HG02870 (cell line): ENCODE data around the gene SLC52A1.
A peak's percentile ranks its signal among the peaks of the same experiment; 100 is the strongest.
"Not testable (repeated sequence)": the region's sequence is repeated elsewhere in the genome, so short reads cannot be mapped to it uniquely, and the experiment has no call there.

Source experiments
- ATAC-seq: cut with Tn5 transposase; IDR thresholded peaks from one replicate; pipeline ENCODE4 v1.9.1; 2021; ENCODE audit warnings: mild to moderate bottlenecking, moderate library complexity; ENCODE audit not compliant: unreplicated experiment

The SLC52A1 gene

GRCh38 chr17:5031365-5032082 is 3.7 kb downstream of the SLC52A1 start:
- no peak for ATAC-seq

DNA sequence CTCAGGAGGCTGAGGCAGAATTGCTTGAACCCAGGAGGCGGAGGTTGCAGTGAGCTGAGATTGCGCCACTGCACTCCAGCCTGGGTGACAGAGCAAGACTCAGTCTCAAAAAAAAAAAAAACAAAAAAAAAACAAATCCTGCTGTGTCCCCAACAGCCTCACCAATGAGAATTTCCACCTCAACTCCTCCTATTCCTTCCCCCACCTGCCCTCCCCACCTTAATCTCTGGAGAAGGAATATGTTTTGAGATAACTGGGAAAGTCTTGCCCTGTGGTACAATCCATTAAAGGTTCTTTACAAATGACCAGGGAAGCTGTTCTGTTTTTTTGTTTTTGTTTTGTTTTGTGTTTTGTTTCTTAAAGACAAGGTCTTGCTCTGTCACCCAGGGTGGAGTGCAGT is 5.1 kb downstream of the SLC52A1 start:
- not testable (repeated sequence) for ATAC-seq

DNA sequence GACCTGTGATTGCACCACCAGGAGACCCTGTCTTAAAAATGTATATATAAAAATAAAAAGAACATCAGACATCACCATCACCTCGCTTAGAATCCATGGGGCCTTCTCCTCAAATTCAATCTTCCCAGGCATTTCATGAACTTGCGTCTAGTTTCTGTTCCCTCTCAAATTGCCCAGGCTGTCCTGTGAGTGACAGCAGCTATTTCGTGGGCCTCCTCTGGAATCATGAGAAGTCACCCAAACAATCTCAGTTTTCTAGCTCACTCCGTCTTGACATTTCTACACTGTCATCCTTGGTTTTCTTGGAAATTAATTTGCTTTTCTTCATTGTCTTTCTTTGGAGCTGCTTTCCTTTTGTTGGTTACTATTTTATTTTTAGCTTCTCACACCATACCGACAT is 7.3 kb downstream of the SLC52A1 start:
- no peak for ATAC-seq

DNA sequence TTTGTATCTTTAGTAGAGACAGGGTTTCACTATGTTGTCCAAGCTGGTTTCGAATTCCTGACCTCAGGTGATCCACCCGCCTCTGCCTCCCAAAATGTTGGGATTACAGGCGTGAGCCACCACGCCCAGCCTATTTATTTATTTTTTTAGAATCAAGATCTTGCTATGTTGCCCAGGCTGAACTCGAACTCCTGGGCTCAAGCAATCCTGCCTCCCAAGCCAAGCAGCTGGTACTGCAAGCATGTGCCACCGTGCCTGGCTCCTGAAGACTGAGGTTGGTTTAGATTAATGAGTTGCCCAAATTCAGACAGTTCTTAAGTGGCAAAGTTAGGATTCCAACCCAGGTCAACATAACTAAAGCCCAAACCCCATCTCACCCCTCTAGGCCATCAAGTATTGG is 7.9 kb downstream of the SLC52A1 start:
- no peak for ATAC-seq

- ATAC-seq = no peak
Observed at GRCh38 chr17:5024604-5025003, 10.6 kb downstream of the SLC52A1 start.

DNA sequence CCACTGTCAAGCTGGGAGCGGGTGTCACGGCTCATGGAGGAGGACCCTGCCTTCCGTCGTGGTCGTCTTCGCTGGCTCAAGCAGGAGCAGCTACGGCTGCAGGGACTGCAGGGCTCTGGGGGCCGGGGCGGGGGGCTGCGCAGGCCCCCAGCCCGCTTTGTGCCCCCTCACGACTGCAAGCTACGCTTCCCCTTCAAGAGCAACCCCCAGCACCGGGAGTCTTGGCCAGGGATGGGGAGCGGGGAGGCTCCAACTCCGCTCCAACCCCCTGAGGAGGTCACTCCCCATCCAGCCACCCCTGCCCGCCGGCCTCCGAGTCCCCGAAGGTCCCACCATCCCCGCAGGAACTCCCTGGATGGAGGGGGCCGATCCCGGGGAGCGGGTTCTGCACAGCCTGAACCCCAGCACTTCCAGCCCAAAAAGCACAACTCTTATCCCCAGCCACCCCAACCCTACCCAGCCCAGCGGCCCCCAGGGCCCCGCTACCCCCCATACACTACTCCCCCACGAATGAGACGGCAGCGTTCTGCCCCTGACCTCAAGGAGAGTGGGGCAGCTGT is 11.6 kb downstream of the SLC52A1 start:
- ATAC-seq = no peak

- ATAC-seq = no peak
Observed at GRCh38 chr17:5022171-5022711, 13.0 kb downstream of the SLC52A1 start.

DNA sequence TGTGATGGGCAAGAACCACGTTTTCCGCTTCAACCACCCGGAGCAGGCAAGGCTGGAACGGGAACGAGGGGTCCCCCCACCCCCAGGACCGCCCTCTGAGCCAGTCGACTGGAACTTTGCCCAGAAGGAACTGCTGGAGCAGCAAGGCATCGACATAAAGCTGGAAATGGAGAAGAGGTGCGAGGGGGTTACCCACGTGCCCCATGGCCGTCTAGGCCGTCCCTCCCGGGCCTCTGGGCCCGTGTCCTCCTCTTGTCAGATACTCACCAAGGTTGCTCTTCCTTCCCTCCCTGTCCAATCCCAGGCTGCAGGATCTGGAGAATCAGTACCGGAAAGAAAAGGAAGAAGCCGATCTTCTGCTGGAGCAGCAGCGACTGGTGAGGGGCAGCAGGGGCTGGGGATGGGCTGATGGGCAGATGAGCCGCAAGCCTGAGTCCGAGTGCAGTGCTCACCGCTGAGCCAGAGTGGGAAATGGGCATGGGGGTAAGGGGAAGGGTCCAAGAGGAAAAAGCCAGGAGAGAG is 14.7 kb downstream of the SLC52A1 start:
- no peak for ATAC-seq

DNA sequence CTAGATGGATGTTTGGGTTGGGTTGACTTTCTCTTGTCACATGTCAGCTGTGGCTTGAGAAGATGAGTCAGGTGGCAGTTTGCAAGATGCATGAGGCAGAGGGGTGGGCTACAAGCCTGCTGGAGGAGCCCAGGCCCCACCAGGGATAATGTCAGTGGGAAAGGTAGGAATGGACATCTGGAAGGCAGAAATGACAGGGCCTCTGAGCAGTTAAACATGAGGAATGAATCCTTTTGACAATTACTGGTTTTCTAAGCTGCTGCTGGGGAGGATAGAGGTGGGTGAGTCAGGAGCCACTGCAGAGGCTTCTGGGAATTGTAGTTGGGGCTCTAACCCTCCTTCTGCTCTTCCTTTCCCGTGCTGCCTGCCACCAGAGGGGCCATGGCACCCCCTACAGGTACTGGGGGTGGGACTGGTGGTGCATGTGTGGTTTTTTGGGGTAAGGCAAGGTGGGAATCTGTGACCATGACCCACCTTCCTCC is 15.7 kb downstream of the SLC52A1 start:
- no peak for ATAC-seq

GRCh38 chr17:5014357-5014756 is 20.9 kb downstream of the SLC52A1 start:
- ATAC-seq = no peak

- peak; percentile 50 for ATAC-seq
Observed at GRCh38 chr17:5011928-5012327, 23.3 kb downstream of the SLC52A1 start.

- no peak for ATAC-seq
Observed at GRCh38 chr17:5003214-5003867, 31.9 kb downstream of the SLC52A1 start.

DNA sequence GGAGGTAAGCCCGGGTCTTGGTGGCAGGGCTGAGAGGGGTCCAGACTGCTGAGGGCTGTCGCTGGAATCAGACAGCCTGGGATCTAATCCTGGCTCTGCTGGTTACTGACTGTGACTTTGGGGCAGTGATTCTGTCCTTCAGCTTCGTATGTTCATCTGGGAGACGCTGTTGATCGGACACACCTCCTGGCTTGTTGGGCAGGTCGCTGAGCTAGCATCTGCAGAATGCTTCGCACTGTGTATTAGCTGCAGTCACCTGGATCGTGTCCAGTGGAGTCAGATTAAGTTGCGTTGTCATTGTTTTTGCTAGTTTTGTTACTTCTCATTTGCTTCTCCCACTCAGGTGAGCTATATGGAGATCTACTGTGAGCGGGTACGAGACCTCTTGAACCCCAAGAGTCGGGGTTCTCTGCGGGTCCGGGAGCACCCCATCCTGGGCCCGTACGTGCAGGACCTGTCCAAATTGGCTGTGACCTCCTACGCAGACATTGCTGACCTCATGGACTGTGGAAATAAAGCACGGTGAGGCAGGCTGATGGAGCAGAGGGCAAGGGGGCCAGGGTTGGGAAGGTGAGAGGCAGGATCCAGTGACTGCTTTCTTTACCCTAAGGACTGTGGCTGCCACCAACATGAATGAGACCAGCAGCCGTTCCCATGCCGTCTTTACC is 33.0 kb downstream of the SLC52A1 start:
- no peak for ATAC-seq

DNA sequence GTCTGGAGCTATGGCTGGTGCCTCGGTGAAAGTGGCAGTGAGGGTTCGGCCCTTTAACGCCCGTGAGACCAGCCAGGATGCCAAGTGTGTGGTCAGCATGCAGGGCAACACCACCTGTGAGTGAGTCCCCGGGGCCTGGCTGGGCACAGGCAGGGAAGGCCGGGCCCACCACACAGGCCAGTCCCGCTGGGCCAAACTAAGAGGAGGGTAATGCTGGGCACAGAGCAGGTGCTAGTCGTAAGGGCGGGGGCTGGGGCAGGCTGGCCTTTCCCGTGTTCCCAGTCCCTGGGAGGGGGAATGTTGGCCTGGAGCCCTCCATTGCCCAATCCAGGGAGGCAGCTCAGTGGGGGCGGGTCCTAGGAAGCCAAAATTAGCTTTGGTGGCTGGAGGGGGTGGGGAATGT is 35.0 kb downstream of the SLC52A1 start:
- ATAC-seq = no peak

GRCh38 chr17:4999430-5000093 is 35.7 kb downstream of the SLC52A1 start:
- no peak for ATAC-seq

DNA sequence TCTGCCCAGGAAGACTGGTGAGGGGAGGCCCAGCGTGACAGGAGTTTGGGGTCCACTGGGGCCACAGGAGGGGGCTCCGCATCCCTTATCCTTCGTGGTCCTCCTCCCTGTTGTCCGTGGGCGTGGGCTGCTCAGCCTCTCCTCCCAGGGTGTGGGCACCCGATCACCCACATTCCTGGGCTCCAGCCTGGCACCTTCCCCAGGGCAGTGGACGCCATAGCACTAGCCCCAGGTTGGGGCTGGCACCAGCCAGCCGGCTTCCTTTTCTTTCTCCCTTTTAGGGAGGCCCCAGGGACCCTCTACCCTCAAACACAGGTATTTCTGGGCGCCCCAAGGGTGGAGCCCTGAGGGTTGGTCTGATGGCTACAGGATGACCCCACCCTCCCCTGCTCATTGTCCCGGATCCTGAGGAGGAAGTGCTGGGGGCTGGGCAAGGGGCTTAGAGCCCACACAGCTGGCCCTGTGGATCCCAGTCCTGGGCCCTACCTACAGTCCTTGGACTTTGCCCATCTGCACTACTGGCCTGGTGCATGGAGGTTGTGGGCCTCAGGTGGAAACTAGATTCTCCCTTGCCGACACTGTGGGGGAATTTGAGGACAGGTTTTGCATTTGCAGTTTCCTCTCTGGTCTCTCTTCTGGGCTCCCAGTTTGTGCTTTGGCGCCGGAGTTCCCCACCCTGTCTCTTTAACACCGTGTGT is 36.3 kb downstream of the SLC52A1 start:
- no peak for ATAC-seq

- no peak for ATAC-seq
Observed at GRCh38 chr17:4998027-4998731, 37.0 kb downstream of the SLC52A1 start.

GRCh38 chr17:4997302-4998026 is 37.8 kb downstream of the SLC52A1 start, which contains the start of the genes INCA1 and KIF1C:
INCA1 (minus strand) TSS chr17:4997522; CDS start chr17:4994437, 3,085 bp downstream.
KIF1C (plus strand) TSS chr17:4997950; CDS start chr17:5000247, 2,297 bp downstream.
- peak; percentile 88 for ATAC-seq
